GM15510 (cell line): ENCODE measurements around the gene CARD9.

Source experiments
- POLR2A ChIP-seq: IDR thresholded peaks from 3 replicates; pipeline ENCODE4 v1.6.1; 2011; ENCODE audit warnings: borderline replicate concordance; ENCODE audit not compliant: insufficient read length; ENCODE audit errors: extremely low read depth

The CARD9 gene

DNA sequence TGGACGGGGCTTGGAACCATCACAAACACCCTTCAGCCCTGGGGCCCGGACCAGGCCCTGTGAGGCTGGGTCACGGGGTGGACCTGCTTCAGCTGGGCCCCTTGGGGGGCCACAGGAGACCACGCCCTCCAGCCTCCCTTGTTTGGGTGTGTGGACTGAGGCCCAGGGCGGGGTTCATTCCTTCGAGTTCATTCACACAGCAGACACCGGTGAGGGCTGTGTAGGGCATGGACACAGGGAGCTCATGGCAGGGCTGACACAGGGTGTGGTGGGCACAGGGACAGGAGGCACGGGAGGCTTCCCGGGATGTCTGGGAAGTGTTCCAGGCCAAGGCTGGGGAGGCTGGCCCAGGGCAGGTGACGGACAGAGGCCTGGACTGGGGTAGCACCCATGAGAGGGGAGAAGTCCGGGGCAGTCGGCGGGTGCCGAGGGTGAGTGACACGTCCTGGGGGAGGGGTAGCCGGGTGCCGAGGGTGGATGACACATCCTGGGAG is 18.8 kb downstream of the CARD9 start:
- no peak for TF ChIP-seq POLR2A

DNA sequence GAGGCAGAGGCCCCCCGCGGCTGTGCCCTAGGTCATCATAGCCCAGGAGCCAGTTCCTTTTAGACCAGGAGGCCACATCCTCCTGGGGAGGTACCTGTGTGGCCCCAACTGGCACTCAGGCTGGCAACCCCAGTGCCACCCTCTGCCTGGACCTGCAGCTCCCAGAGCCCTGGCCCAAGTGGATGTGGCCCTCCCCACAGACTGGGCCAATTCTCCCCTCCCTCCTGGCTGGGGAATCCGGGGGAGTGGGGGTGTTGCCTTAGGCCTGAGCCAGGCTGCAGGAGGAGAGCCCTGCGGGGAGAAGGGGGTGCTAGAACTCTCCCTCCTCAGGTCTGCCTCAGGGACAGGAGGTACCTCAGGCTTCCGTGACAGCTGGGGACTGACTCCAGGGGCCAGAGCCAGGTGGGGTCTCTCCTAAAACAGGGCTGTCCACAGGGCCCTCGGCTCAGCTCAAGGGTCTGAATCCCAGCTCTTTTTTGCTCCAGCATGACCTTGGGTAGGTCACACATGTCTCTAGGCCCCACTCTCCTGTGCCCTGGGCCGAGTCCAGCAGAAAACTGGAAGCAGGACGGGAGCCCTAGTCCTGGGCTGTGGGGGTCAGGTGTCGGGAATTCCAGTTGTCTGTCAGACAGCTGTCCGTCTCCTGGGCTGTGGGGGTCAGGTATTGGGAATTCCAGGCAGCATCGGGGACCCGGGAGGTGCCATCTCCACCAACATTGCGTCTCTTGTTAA is 19.5 kb downstream of the CARD9 start:
- no peak for TF ChIP-seq POLR2A

DNA sequence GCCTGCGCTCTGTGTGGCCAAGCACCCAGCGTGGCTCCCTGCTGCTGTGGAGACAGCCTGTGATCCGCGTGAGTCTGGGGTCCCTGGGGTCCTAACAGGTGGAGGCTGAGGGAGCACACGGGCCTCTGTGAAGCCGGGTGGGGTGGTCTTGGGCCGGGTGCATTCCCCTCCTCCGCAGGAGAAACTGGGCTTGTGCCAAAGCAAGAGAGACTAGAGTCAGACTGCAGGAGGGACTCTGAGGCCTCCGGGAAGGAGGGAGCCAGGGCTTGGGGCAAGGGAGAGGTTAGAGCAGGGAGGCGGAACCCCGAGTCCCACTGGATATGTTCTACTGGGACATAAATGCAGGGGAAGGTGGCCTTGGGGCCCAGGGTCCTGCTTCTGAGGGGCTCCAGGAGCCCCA is 20.4 kb downstream of the CARD9 start:
- TF ChIP-seq POLR2A, result no peak

DNA sequence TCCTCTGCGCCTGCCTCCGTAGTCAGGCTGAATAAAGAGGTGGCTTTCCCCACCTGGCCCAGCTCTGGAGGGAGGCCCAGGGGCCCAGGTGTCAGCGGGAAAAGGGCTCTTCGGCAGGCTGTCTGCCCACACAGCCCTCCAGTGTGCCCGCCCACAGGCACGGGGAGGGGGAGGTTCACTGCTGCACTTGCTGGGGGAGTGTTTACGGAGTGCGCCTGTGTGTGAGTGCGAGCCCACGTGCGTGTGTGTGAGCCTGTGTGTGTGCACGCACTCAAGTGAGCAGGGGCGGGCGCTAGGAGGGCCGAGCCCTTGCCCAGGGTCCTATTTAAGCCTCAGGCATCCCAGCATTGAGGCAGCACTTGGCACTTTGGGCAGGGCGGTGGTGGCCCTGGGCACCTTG is 20.8 kb downstream of the CARD9 start:
- no peak for TF ChIP-seq POLR2A

DNA sequence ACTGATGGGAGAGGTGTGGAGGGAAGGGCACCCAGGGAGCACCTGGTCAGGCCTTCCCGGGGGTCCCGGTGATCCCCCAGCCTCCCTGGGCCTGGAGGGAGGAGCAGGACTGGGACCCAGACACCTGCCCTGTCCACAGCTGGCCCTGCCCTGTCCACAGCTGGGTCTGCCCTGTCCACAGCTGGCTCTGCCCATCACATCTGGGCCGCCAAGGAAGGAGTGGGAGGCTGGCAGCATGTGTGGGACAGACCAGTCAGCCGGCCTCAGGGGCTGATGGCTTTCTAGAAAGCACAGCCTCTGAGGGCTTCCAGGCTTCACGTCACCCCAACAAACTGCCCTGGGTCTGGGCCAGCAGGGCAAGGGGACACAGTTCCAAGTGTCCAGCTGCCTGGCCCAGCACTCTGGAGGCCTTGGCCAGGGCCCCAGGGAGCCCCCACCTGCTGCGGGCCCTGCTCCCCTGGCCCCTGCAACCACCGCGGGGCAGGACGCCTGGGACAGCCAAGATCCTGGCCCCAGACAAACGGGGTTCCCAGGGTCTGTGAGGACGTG is 22.1 kb downstream of the CARD9 start:
- TF ChIP-seq POLR2A, result no peak

DNA sequence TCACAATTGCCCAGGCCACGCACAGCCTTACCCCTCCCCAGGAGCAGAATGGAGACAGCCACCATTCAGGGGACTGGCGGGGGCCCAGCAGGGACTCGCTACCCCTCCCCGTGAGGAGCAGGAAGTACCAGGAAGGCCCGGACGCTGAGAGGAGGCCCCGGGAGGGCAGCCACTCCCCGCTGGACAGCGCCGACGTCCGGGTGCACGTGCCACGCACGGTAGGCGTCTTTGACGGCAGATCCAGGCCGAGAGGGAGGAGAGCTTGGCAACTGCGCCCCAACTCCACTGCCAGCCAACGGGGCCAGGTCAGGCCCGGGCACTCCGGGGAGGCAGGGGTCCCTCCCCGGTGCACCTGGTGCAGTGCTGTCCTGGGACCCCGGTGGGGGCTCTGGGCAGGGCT is 23.9 kb downstream of the CARD9 start:
- TF ChIP-seq POLR2A, result no peak

DNA sequence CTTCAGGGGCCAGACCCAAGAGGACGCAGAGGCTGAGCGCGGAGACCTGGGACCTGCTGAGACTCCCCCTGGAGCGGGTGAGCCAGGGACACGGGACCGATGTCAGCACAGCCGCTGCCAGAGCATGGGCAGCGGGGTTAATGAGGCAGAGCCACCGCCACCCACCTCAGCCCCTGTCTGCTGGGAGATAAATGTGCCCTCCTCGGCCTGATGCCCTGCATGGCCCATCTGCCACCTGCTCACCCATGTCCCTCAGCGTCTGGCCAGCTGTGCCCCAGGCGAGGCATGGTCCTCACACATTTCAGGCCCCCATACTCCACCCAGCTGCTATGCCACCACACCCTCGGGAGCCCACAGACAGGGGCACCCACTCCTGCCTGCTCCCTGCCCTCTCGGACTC is 24.8 kb downstream of the CARD9 start:
- TF ChIP-seq POLR2A, result no peak

DNA sequence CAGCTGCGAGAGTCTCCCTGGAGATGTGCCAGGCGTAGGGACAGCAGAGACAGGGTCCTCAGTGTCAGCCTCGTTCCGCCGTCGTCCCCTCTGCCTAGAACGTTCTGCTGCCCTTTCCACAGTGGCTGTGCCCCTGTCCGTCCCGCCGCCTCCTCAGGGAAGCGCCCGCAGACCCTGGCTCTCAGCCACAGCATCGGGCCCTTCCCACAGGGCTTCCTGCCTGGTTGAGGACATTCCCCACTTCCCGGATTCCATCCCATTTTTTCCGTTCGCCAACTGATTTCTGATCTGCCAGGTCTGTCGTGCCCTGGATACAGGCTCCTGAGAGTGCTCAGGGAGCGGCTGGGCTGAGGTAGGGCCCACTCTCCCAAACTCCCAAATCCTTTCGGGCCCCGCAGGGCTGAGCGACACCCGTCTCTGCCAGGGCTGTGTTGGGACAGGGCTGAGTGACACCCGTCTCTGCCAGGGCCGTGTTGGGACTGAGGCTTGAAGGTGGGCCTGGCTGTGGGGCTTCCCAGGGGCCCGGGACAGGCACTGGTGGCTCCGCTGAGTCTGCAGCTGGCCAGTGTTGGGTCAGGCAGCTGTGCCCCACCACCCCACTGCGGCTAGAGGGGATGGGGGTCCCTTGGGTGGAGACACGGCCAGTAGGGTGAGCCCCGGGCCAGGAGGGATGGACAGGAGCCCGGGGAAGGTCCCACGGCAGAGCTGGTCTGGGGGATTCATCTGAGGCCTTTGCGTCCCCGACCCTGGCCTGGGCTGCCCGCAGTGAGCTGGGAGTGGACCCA is 25.8 kb downstream of the CARD9 start:
- TF ChIP-seq POLR2A, result no peak

DNA sequence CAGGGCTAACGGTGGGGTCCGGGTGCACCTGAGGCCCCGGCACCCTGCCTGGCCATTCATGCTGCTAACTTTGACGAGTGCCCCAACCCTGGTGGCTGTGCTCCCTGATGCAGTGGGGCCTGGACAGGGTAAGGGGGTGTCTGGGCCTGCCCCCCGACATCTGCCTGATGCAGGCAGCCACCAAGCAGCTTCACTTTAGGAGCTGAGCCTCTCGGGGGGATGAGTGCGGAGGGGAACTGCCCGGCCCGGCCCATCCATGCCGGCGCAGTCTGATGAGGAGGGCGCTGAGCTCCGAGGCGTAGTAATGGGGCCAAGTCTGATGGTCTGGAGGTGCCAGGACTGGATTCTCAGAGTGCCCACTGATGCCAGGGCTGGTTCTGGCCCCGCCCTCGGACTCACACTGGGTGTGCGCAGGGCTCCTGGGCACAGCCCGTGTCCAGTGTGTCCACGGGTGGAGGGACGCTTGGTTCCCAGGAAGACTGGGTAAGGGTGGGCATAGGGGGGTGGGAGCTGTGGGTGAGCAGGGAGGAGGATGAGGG is 26.5 kb downstream of the CARD9 start:
- TF ChIP-seq POLR2A, result no peak

DNA sequence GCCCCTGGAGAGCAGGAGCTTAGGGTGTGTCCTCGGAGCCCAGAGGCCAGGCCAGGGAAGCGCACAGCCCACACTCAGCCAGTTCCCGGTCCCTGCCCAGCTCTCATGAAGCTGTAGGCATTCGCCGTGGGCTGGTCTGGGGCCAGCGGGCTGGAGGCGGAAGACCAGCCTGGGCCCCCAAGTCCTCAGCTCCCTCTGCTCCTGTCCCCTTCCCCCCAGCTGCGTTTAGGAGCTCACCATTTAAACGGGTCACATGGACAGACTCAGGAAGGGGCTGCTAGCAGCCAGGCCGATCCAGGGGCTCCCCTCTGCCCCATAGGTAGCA is 27.4 kb downstream of the CARD9 start:
- no peak for TF ChIP-seq POLR2A

DNA sequence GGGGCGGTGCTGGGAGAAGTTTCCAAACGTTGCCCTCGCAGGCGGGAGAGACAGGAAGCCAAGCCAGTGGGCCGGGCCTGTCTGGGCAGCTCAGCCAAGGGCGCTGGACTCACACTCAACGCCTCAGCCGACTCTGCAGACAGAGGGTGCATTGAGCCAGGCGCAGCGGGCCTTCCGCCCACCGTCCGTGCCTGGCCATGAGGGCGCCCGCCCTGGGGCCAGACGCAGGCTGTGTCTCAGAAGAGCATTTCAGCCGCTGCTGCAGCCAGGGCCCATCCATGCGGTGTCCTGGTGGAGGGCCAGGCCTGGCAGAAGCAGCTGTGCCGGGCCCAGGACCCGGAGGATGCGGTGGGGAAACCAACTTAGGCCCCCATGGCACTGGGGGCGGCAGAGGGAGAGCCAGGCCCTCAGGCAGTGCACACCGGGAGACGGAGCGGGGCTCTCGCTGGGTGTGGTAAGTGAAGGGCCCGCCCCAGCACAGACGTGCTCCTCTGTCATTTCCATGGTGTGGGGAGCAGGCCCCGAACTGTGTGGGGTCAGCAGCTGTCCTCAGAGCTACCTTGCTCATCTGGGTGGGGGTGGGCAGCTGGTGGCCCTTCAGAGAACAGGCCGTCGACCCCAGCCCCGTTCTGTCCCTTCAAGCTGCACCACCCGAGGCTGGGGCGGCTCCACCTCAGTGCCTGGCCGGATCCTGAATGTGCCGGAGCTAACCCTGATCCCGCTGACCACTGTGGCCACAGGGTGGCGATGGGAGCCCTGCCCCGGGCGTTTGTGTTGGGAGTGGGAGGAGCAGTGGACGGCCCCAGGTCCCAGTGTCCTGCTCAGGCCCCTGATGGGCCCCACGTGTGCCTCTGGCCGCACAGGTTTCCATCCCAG is 27.9 kb downstream of the CARD9 start:
- no peak for TF ChIP-seq POLR2A

DNA sequence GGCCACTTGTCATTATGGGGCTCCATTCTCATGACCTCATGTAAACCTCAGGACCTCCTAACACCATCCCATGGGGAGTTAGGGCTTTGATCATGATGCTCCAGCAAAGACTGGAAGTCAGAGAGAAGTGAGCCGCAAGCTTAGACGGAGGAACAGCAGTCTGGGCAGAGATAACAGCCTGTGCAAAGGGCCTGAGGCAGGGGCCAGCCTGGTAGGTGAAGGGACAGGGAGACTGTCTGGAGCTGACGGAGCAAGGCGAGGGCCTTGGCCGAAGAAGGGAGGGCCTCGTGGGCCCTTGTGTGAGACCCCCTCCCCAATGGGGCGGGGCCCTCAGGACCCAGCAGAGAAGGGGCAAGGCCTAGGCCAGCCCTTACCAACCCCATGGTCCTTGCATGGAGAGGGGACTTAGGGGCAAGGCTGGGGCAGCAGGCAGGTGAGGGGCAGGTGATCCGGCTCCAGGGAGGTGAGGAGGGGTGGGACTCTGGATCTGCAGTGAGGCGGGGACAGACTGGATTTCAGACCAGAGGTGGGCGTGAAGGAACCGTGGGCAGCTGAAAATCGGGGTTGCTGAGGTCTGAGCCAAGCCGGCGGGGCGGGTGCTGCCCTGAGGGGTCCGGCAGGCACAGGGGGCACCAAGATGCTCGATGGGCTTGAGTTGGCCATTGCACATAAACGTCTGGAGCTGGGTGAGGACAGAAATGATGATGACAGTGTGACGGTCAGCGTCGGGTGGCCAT is 28.8 kb downstream of the CARD9 start:
- TF ChIP-seq POLR2A, result no peak

DNA sequence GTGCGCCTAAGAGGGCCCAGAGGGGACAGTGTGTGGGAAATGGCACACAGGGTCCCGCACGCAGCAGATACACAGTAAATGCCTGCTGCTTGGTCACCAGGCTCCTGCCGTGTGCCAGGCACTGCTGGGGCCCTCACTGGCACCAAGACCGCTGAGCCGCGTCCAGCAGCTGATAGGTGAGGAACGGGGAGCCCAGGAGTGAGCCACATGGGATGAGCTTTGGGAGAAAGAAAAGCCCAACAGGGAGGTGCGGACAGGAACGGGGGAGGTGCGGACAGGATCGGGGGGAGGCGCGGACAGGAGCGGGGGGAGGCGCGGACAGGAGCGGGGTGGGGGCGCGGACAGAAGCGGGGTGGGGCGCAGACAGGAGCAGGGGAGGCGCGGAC is 29.6 kb downstream of the CARD9 start:
- no peak for TF ChIP-seq POLR2A

DNA sequence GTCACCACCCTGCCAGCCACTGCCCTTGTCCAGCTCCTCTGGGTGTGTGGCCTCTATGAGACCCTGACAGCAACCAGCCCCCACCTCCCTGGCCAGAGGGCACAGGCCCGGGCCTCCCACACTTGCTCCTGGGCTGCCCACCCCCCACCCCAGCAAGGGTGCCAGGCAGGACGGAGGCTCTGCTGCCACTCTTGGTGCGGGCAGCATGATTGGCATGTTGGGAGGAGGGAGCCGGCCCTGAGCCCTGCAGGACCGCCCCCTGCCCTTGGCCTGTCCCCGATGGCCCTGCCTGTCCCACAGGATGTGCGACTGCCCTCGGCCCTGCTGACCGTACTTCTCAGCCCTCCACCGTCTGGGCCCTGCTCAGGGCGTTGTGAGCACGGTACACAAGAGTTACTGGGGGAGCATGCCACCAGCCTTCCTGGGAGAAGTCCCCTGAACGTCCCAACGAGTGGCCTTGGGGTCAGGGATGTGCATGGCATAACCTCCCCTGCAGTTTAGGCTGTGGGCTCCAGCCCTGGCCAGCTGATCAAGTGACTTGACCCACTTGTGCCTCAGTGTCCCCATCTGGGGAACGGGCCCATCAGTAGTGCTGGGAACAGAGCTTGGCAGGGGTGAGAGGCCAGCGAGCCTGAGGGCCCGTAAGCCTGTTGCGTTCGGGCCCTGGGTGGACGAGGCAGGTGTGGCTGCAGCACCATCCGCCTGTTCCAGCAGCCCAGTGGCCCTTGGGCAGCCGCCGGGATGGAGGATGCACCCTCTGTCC is 30.2 kb downstream of the CARD9 start:
- TF ChIP-seq POLR2A, result no peak
